Thyroid gland (tissue), 4 donors: Measurements from ENCODE around the gene HLX. TPM values are rescaled to one million over a fixed set of nuclear protein-coding genes. Genes with fewer than 3 reads are reported as not detected.

Experiments used
- DNase-seq, 2 donors: peaks; one replicate each; pipeline ENCODE4 v3.0.0-alpha.2; 2019
- H3K27ac ChIP-seq, 3 donors: fragments of 200-600 bp; sonication (generic); 1 replicate in 2 of 3; 2 replicates in 1 of 3; pipeline ENCODE4 v1.5.1; 2016 to 2019; ENCODE audit warnings: mild to moderate bottlenecking in 1 of 3, moderate library complexity in 1 of 3
- H3K27me3 ChIP-seq: fragments of 200-600 bp; sonication (generic); one replicate; pipeline ENCODE4 v1.5.1; 2019
- H3K36me3 ChIP-seq, 2 donors: fragments of 200-600 bp; sonication (generic); one replicate each; pipeline ENCODE4 v1.5.1; 2016 to 2019
- H3K4me1 ChIP-seq, 2 donors: fragments of 200-600 bp; sonication (generic); one replicate each; pipeline ENCODE4 v1.5.1; 2017 to 2019
- H3K4me3 ChIP-seq, 3 donors: fragments of 200-600 bp; sonication (generic); replicated peaks in 1 of 3; 1 replicate in 2 of 3; 2 replicates in 1 of 3; pipeline ENCODE4 v1.5.1; 2016; ENCODE audit warnings: mild to moderate bottlenecking in 1 of 3
- H3K9me3 ChIP-seq: fragments of 200-600 bp; sonication (generic); one replicate; pipeline ENCODE4 v1.5.1; 2017
- CTCF ChIP-seq, 6 experiments: fragments of 200-600 bp in 3 of 6; fragments of 450-650 bp in 3 of 6; sonication (generic) in 3 of 6; IDR thresholded peaks; one replicate each; pipeline ENCODE4 v1.5.1; 2016 to 2019; ENCODE audit warnings: antibody characterized with exemption in 6 of 6, mild to moderate bottlenecking in 2 of 6, inconsistent platforms in 1 of 6, moderate library complexity in 1 of 6
- POLR2A ChIP-seq, 2 donors: fragments of 450-650 bp; IDR thresholded peaks; one replicate each; pipeline ENCODE4 v1.6.1; 2017; ENCODE audit warnings: antibody characterized with exemption in 2 of 2, mild to moderate bottlenecking in 2 of 2, moderate library complexity in 1 of 2
- WGBS, 2 donors: methylation state at CpG; one replicate each; pipeline ENCODE4 v1.1.5; 2017; 5-methylcytosine and 5-hydroxymethylcytosine counted together
- intact Hi-C: fragments of 100-400 bp; cut with DNase I; formaldehyde crosslinking; loops from one replicate; pipeline ENCODE4 v1.15.1; 2023
- total RNA-seq, 4 donors: library from RNA; depleted of rRNA; stranded (reverse); fragments of >200 nt; gene quantifications; one replicate each; pipeline ENCODE4 v1.2.3, GENCODE V29; 2016

HLX gene
- total RNA-seq, 4 donors from 2014 or later, result 3.1 to 5.1 (median 4.2) TPM

GRCh38 chr1:220878191-220879075 is 810 bp upstream of the HLX start:
- Histone ChIP-seq H3K27me3 (no peaks in the 10 kb centered on the region), H3K4me1 (peaks cover 8 to 24% of the 10 kb centered on the region in 2 donors), H3K36me3 (peaks cover 0 to 4% of the 10 kb centered on the region in 2 donors), H3K4me3 (peak overlapping the region in 2 of 3 donors; percentile 67 to 74), H3K27ac (peak overlapping the region; percentile 46 to 98 (median 95)), H3K9me3 (no peaks in the 10 kb centered on the region)
- WGBS, 2 donors, result 18 to 23% methylated on average over 42 of the region's 42 CpGs
- DNase-seq, result no peak
- intact Hi-C loops, result no loop called here
- TF ChIP-seq CTCF (IDR thresholded peaks at IDR 0.05), result no peak
- TF ChIP-seq POLR2A (IDR thresholded peaks at IDR 0.05), result no peak

GRCh38 chr1:220879509-220880361 is 492 bp downstream of the HLX start:
- H3K4me3 ChIP-seq, result peak overlapping the region in 2 of 3 donors; percentile 67 to 74
- peak overlapping the region; percentile 89 to 98 (median 95) for H3K27ac ChIP-seq
- 2% methylated on average over 31 to 59 of the region's 94 CpGs for WGBS, 2 donors
- H3K27me3 ChIP-seq, result no peaks in the 10 kb centered on the region
- intact Hi-C loops, result no loop called here
- no peak for TF ChIP-seq CTCF (IDR thresholded peaks at IDR 0.05)
- TF ChIP-seq POLR2A (IDR thresholded peaks at IDR 0.05), result no peak
- no peaks in the 10 kb centered on the region for H3K9me3 ChIP-seq
- peaks cover 8 to 14% of the 10 kb centered on the region in 2 donors for H3K4me1 ChIP-seq
- peaks cover 4 to 7% of the 10 kb centered on the region in 2 donors for H3K36me3 ChIP-seq
- DNase-seq, result peak; percentile 38 to 42

- Histone ChIP-seq H3K4me3 (peak overlapping the region in 2 of 3 donors; percentile 67 to 74), H3K27me3 (no peaks in the 10 kb centered on the region), H3K36me3 (peaks cover 4 to 11% of the 10 kb centered on the region in 2 donors), H3K27ac (peak overlapping the region; percentile 89 to 98 (median 95)), H3K4me1 (peaks cover 8 to 14% of the 10 kb centered on the region in 2 donors), H3K9me3 (no peaks in the 10 kb centered on the region)
- DNase-seq, result no peak
- 31 to 37% methylated on average over 8 of the region's 8 CpGs for WGBS, 2 donors
- intact Hi-C loops, result no loop called here
- no peak for TF ChIP-seq CTCF (IDR thresholded peaks at IDR 0.05)
- no peak for TF ChIP-seq POLR2A (IDR thresholded peaks at IDR 0.05)
Observed at GRCh38 chr1:220880362-220880670, 1.1 kb downstream of the HLX start.

GRCh38 chr1:220880726-220881506 is 1.7 kb downstream of the HLX start:
- no peak for TF ChIP-seq POLR2A (IDR thresholded peaks at IDR 0.05)
- TF ChIP-seq CTCF (IDR thresholded peaks at IDR 0.05), result no peak
- peak; percentile 32 to 36 for DNase-seq
- H3K36me3 ChIP-seq, result peaks cover 4 to 11% of the 10 kb centered on the region in 2 donors
- H3K4me1 ChIP-seq, result peaks cover 8 to 14% of the 10 kb centered on the region in 2 donors
- 32 to 59% methylated on average over 37 of the region's 37 CpGs for WGBS, 2 donors
- intact Hi-C loops, result no loop called here
- no peaks in the 10 kb centered on the region for H3K9me3 ChIP-seq
- H3K4me3 ChIP-seq, result peak overlapping the region in 2 of 3 donors; percentile 67 to 74
- H3K27me3 ChIP-seq, result no peaks in the 10 kb centered on the region
- H3K27ac ChIP-seq, result peak overlapping the region; percentile 89 to 98 (median 95)
